Measurements from ENCODE around the gene MPP3. TPM values are rescaled to one million over a fixed set of nuclear protein-coding genes. Genes with fewer than 3 reads are reported as not detected.
A peak's percentile ranks its signal among the peaks of the same experiment; 100 is the strongest.

The MPP3 gene
- total RNA-seq, 1 donor from 2014 or later = 30.2 TPM

DNA sequence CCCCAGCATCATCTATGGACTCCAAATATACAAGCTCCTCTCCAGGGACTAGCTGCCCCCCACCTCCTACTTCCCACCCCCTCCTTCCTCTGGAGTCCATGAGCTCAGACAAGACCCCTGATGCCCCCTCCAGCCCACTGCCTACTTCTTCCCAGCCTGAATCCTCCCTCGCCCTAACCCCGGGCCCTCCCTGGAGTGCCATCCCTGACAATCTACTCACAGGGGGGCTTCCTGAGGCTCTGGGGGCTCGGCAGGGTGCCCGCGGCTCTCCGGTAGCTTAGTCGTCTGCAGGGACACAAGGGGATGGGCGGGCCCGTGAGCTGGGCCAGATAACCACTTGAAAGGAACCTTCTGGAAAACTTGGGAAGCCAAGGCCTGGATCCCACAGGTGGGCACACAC, 15.1 kb downstream of the MPP3 start:
- Histone ChIP-seq H3K9me3 (no peaks in the 10 kb centered on the region), H3K4me3 (no peak overlapping the region), H3K4me1 (no peaks in the 10 kb centered on the region), H3K27me3 (no peaks in the 10 kb centered on the region), H3K27ac (no peak overlapping the region), H3K36me3 (peaks cover 0 to 20% of the 10 kb centered on the region in 2 donors)
- no peak for TF ChIP-seq CTCF (IDR thresholded peaks at IDR 0.05)
- TF ChIP-seq POLR2AphosphoS5 (IDR thresholded peaks at IDR 0.05; ENCODE audit: insufficient read depth in 1 of 2, low read depth in 1 of 2) = no peak
- no peak for TF ChIP-seq POLR2A (IDR thresholded peaks at IDR 0.05)
- intact Hi-C loops (cut with DNase I) = no loop called here
- no peak for DNase-seq (ENCODE audit: extremely low spot score in 2 of 2)

DNA sequence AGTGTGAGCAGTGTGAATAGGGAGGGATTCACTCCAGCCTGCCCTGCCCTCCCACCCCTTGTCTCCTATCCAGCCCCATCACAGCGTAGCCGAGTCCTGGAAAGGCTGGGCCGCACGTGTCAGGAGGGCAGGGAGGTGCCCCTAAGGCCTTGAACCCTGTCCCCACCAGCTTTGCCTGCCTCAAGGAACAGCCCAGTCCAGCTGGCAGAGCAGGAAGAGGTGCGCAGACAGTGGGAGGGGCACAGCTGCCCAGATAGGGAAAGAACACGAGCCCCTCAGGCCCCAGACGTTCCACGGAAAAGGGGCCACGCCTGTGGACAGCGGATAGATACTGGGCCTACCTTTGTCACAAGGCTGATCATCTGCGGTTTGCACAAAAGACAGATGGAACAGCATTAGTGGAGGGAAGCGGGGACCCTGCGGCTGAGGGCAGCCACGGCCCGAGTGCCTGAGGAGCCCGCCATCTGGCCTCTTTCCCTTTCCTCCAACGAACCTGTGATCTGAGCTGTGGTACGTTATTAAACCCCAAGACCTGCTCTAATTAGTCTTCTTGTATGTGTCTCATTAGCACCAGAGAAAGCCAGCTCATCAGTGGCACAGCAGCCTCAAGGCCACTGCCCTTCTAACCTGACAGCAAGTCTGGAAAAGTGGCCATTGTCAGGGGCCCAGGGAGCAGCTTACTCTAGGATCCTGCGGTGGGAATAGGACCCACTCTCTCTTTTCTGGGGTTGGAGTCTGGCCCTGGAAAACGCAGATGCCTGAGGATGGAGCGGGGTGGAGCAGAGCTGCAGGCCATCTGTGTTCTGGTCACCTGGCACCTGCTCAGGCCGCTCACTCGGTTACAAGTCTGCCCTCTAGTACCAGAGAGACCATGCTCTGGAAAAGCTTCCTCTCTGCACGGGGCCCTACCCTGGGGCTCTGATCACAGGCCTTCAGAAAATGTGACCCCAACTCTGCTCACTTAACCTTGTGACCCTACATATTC, 16.3 kb downstream of the MPP3 start:
- Histone ChIP-seq H3K27ac (no peak overlapping the region), H3K4me1 (no peaks in the 10 kb centered on the region), H3K36me3 (peaks cover 0 to 23% of the 10 kb centered on the region in 2 donors), H3K9me3 (no peaks in the 10 kb centered on the region), H3K4me3 (no peak overlapping the region), H3K27me3 (no peaks in the 10 kb centered on the region)
- no peak for DNase-seq (ENCODE audit: extremely low spot score in 2 of 2)
- intact Hi-C loops (cut with DNase I) = no loop called here
- no peak for TF ChIP-seq POLR2AphosphoS5 (IDR thresholded peaks at IDR 0.05; ENCODE audit: insufficient read depth in 1 of 2, low read depth in 1 of 2)
- TF ChIP-seq CTCF (IDR thresholded peaks at IDR 0.05) = no peak
- TF ChIP-seq POLR2A (IDR thresholded peaks at IDR 0.05) = no peak

GRCh38 chr17:43814714-43815113, 18.2 kb downstream of the MPP3 start:
- H3K4me1 ChIP-seq = no peaks in the 10 kb centered on the region
- no peak overlapping the region for H3K27ac ChIP-seq
- H3K36me3 ChIP-seq = peaks cover 0 to 30% of the 10 kb centered on the region in 2 donors
- no peak for DNase-seq (ENCODE audit: extremely low spot score in 2 of 2)
- H3K27me3 ChIP-seq = no peaks in the 10 kb centered on the region
- intact Hi-C loops (cut with DNase I) = no loop called here
- TF ChIP-seq CTCF (IDR thresholded peaks at IDR 0.05) (no peak), POLR2A (IDR thresholded peaks at IDR 0.05) (no peak), POLR2AphosphoS5 (IDR thresholded peaks at IDR 0.05; ENCODE audit: insufficient read depth in 1 of 2, low read depth in 1 of 2) (no peak)
- no peak overlapping the region for H3K4me3 ChIP-seq
- no peaks in the 10 kb centered on the region for H3K9me3 ChIP-seq

- peak in 1 of 2 donors; percentile 60 for DNase-seq (ENCODE audit: extremely low spot score in 2 of 2)
- intact Hi-C loops (cut with DNase I) = no loop called here
- Histone ChIP-seq H3K27me3 (no peaks in the 10 kb centered on the region), H3K4me1 (no peaks in the 10 kb centered on the region), H3K36me3 (peaks cover 0 to 30% of the 10 kb centered on the region in 2 donors), H3K27ac (no peak overlapping the region), H3K9me3 (no peaks in the 10 kb centered on the region), H3K4me3 (no peak overlapping the region)
- no peak for TF ChIP-seq POLR2AphosphoS5 (IDR thresholded peaks at IDR 0.05; ENCODE audit: insufficient read depth in 1 of 2, low read depth in 1 of 2)
- TF ChIP-seq POLR2A (IDR thresholded peaks at IDR 0.05) = no peak
- TF ChIP-seq CTCF (IDR thresholded peaks at IDR 0.05) = no peak
Measured at GRCh38 chr17:43814026-43814425, 18.9 kb downstream of the MPP3 start.

DNA sequence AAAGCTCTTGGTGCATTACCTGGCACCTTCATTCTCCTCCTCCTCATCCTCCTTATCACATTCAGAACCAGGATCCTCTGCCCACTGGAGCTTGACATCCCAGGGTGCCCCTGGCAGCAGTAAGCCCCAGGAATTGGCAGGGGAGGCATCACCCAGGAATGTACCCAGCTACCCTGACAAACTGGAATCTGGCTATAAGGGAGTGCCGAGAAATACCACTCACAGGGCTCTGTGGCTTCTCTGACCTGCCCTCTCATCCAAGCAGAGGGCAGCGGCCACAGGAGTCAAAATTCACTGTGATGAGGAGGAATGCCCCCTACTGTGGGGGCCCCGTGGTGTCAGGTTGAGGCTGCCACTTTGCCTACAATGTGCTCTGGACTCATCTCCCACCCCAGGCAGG, 19.6 kb downstream of the MPP3 start:
- intact Hi-C loops (cut with DNase I) = no loop called here
- peaks cover 0 to 30% of the 10 kb centered on the region in 2 donors for H3K36me3 ChIP-seq

More for the DNA sequence above, 19.6 kb downstream of the MPP3 start:
- DNase-seq (ENCODE audit: extremely low spot score in 2 of 2) = peak in 1 of 2 donors; percentile 16
- H3K27me3 ChIP-seq = no peaks in the 10 kb centered on the region
- no peaks in the 10 kb centered on the region for H3K9me3 ChIP-seq
- TF ChIP-seq CTCF (IDR thresholded peaks at IDR 0.05) (no peak), POLR2A (IDR thresholded peaks at IDR 0.05) (no peak), POLR2AphosphoS5 (IDR thresholded peaks at IDR 0.05; ENCODE audit: insufficient read depth in 1 of 2, low read depth in 1 of 2) (no peak)
- H3K4me1 ChIP-seq = no peaks in the 10 kb centered on the region
- no peak overlapping the region for H3K4me3 ChIP-seq
- no peak overlapping the region for H3K27ac ChIP-seq
